ENCODE data around the gene SOX5.

DNA sequence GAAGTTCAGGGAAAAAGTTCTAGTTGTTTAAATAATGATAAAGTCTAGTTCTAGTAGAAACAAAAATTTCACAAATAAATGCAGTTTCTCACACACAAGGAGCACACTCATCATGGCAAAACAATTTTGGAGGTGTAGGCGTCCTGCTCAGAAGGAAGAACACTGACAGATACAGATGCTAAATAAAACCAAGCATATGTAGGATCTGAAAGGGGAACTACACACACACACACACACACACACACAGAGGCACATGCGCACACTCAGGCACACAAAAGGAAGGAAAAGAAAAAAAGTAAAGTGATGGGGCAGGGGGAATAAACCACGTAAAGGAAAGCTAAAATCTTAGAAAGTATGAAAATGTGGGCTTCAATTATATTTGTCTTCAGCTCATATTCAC lies 117.7 kb downstream of the SOX5 start:
- TF ChIP-seq POLR2A (IDR thresholded peaks at IDR 0.05; ENCODE audit: low read depth, low read length), result no peak
- TF ChIP-seq POLR2AphosphoS5 (IDR thresholded peaks at IDR 0.05; ENCODE audit: low read depth, low read length), result no peak
